H1 (cell line): ENCODE measurements around the gene BRPF3. TPM values are rescaled to one million over a fixed set of nuclear protein-coding genes. Genes with fewer than 3 reads are reported as not detected.

Experiments used
- CTCF ChIA-PET: fragments of 300-600 bp; sonication (Branson Sonifier 250); formaldehyde crosslinking; loops from one replicate; lab custom pipeline; 2021; ENCODE audit not compliant: partially characterized antibody; lab: Charles Lee
- POLR2A ChIA-PET: fragments of 300-600 bp; sonication (Branson Sonifier 250); formaldehyde crosslinking; loops from one replicate; lab custom pipeline; 2021; ENCODE audit warnings: inconsistent platforms; ENCODE audit not compliant: partially characterized antibody; lab: Charles Lee
- DNase-seq, 2 experiments: peaks; one replicate each; pipeline versions ENCODE4 v3.0.0 to v3.0.0-alpha.2; 2010 to 2022; ENCODE audit warnings: low spot score in 2 of 2, low read depth in 1 of 2, mixed read lengths in 1 of 2
- FAIRE-seq: peaks from 2 replicates; lab custom pipeline; 2011; peaks lifted over from hg19 to GRCh38; lab: Jason Lieb, UNC
- H2AFZ ChIP-seq: 2 replicates; pipeline ENCODE4 v1.8.1; 2012; ENCODE audit warnings: low read length, inconsistent platforms
- H2AK5ac ChIP-seq: 2 replicates; pipeline ENCODE4 v1.6.1; 2013; ENCODE audit warnings: low read depth, low read length
- H2BK120ac ChIP-seq: replicated peaks from 2 replicates; pipeline ENCODE3; 2013; ENCODE audit warnings: low read depth, low read length, inconsistent platforms
- H2BK12ac ChIP-seq: 2 replicates; pipeline ENCODE4 v1.6.1; 2013; ENCODE audit warnings: low read depth, low read length
- H2BK15ac ChIP-seq: 2 replicates; pipeline ENCODE4 v1.6.1; 2013; ENCODE audit warnings: low read length
- H2BK20ac ChIP-seq: 2 replicates; pipeline ENCODE4 v1.6.1; 2013; ENCODE audit warnings: low read length
- H2BK5ac ChIP-seq: 2 replicates; pipeline ENCODE4 v1.6.1; 2013; ENCODE audit warnings: low read depth, low read length
- H3K14ac ChIP-seq: 2 replicates; pipeline ENCODE4 v1.6.1; 2013; ENCODE audit warnings: inconsistent platforms; ENCODE audit not compliant: insufficient read length
- H3K18ac ChIP-seq: 2 replicates; pipeline ENCODE4 v1.6.1; 2013; ENCODE audit warnings: low read length; ENCODE audit errors: extremely low read depth
- H3K23ac ChIP-seq: 2 replicates; pipeline ENCODE4 v1.6.1; 2013; ENCODE audit warnings: inconsistent platforms; ENCODE audit not compliant: insufficient read length
- H3K23me2 ChIP-seq: 2 replicates; pipeline ENCODE4 v1.6.1; 2013; ENCODE audit warnings: low read depth, low read length
- H3K27ac ChIP-seq: 2 replicates; pipeline ENCODE4 v1.6.1; 2011; ENCODE audit warnings: low read depth, low read length, inconsistent platforms
- H3K27me3 ChIP-seq, 4 experiments: replicated peaks in 1 of 4; 1 replicate in 1 of 4; 2 replicates in 3 of 4; pipeline versions ENCODE4 v1.6.1 to v1.8.1; 2011 to 2013; ENCODE audit warnings: low read length in 3 of 4, mild to moderate bottlenecking in 3 of 4, inconsistent platforms in 2 of 4, mixed read lengths in 2 of 4, moderate library complexity in 1 of 4; ENCODE audit not compliant: control insufficient read depth in 3 of 4, insufficient read depth in 3 of 4; ENCODE audit errors: extremely low read depth in 1 of 4
- H3K36me3 ChIP-seq, 4 experiments: 2 replicates each; pipeline versions ENCODE4 v1.6.1 to v1.8.1; 2011 to 2013; ENCODE audit warnings: mild to moderate bottlenecking in 4 of 4, low read length in 3 of 4, moderate library complexity in 2 of 4, control low read depth in 1 of 4, inconsistent platforms in 1 of 4; ENCODE audit not compliant: insufficient read depth in 4 of 4, control insufficient read depth in 2 of 4
- H3K4ac ChIP-seq: replicated peaks from 2 replicates; pipeline ENCODE3; 2013; ENCODE audit warnings: low read length, low read depth, mixed read lengths, inconsistent platforms; ENCODE audit not compliant: insufficient read length
- H3K4me1 ChIP-seq, 4 experiments: replicated peaks in 1 of 4; 1 replicate in 1 of 4; 2 replicates in 3 of 4; pipeline versions ENCODE4 v1.6.1 to v1.8.1; 2011 to 2013; ENCODE audit warnings: low read length in 3 of 4, inconsistent platforms in 2 of 4, mixed read lengths in 1 of 4; ENCODE audit not compliant: insufficient read depth in 4 of 4, control insufficient read depth in 3 of 4
- H3K4me2 ChIP-seq, 2 experiments: 2 replicates each; pipeline versions ENCODE4 v1.6.1 to v1.8.1; 2011 to 2013; ENCODE audit warnings: low read depth in 2 of 2, low read length in 2 of 2, control low read depth in 1 of 2, inconsistent platforms in 1 of 2, mild to moderate bottlenecking in 1 of 2; ENCODE audit not compliant: insufficient read depth in 1 of 2
- H3K4me3 ChIP-seq, 4 experiments: fragments of 200-600, 300-600 bp in 1 of 4; sonication (generic), shearing (Covaris generic), sonication (Bioruptor Twin) in 1 of 4; 2 replicates each; pipeline versions ENCODE4 v1.5.1 to v1.8.1; 2011 to 2016; ENCODE audit warnings: low read length in 4 of 4, low read depth in 3 of 4, control low read depth in 2 of 4, inconsistent platforms in 2 of 4, mild to moderate bottlenecking in 2 of 4, mixed read lengths in 1 of 4, moderate library complexity in 1 of 4; ENCODE audit not compliant: insufficient read depth in 2 of 4; ENCODE audit errors: extremely low read depth in 1 of 4
- H3K56ac ChIP-seq: replicated peaks from 2 replicates; pipeline ENCODE3; 2013; ENCODE audit warnings: low read depth, mild to moderate bottlenecking, mixed read lengths, low read length, inconsistent platforms; ENCODE audit not compliant: insufficient read length
- H3K79me1 ChIP-seq: 2 replicates; pipeline ENCODE4 v1.6.1; 2013; ENCODE audit warnings: low read depth, low read length, control low read depth
- H3K79me2 ChIP-seq, 2 experiments: 2 replicates each; pipeline versions ENCODE4 v1.6.1 to v1.8.1; 2012 to 2013; ENCODE audit warnings: low read length in 2 of 2, mild to moderate bottlenecking in 2 of 2, inconsistent platforms in 1 of 2; ENCODE audit not compliant: insufficient read depth in 2 of 2, control insufficient read depth in 1 of 2
- H3K9ac ChIP-seq, 4 experiments: replicated peaks in 1 of 4; 1 replicate in 1 of 4; 2 replicates in 3 of 4; pipeline versions ENCODE4 v1.6.1 to v1.8.1; 2011 to 2013; ENCODE audit warnings: low read depth in 3 of 4, low read length in 3 of 4, control low read depth in 2 of 4, mild to moderate bottlenecking in 2 of 4, moderate library complexity in 2 of 4, inconsistent platforms in 1 of 4; ENCODE audit errors: extremely low read depth in 1 of 4
- H3K9me3 ChIP-seq, 2 experiments: 2 replicates each; pipeline versions ENCODE4 v1.6.1 to v1.8.1; 2012 to 2013; ENCODE audit warnings: mild to moderate bottlenecking in 2 of 2, moderate library complexity in 2 of 2, control low read depth in 1 of 2, inconsistent platforms in 1 of 2, low read depth in 1 of 2, low read length in 1 of 2, mixed read lengths in 1 of 2; ENCODE audit not compliant: insufficient read depth in 2 of 2
- H4K20me1 ChIP-seq, 2 experiments: replicated peaks in 1 of 2; 2 replicates each; pipeline versions ENCODE3 to v1.8.1; 2011 to 2013; ENCODE audit warnings: inconsistent platforms in 2 of 2, low read length in 2 of 2, mild to moderate bottlenecking in 1 of 2; ENCODE audit not compliant: insufficient read depth in 2 of 2, control insufficient read depth in 1 of 2
- H4K5ac ChIP-seq: 2 replicates; pipeline ENCODE4 v1.6.1; 2013; ENCODE audit warnings: low read length, low read depth, mixed read lengths, inconsistent platforms; ENCODE audit not compliant: insufficient read length
- H4K8ac ChIP-seq: 2 replicates; pipeline ENCODE4 v1.8.0; 2013; ENCODE audit warnings: mild to moderate bottlenecking, moderate library complexity, low read length, inconsistent platforms; ENCODE audit not compliant: insufficient read depth; ENCODE audit errors: extremely low read depth
- H4K91ac ChIP-seq: replicated peaks from 2 replicates; pipeline ENCODE3; 2013; ENCODE audit warnings: low read length, mixed read lengths, inconsistent platforms; ENCODE audit not compliant: insufficient read length
- ATF3 ChIP-seq: IDR thresholded peaks from 2 replicates; pipeline ENCODE4 v1.6.1; 2011; ENCODE audit warnings: low read depth, mild to moderate bottlenecking, low read length; ENCODE audit not compliant: insufficient read depth
- SIN3A ChIP-seq, 2 experiments: IDR thresholded peaks in 1 of 2; conservative IDR thresholded peaks in 1 of 2; 2 replicates each; pipeline ENCODE4 v1.6.1; 2011 to 2012; ENCODE audit warnings: low read length in 2 of 2, improper control_type of control experiment in 1 of 2, low read depth in 1 of 2, mild to moderate bottlenecking in 1 of 2
- WGBS, 2 experiments: shearing (Covaris generic) in 1 of 2; methylation state at CpG; one replicate each; pipeline versions ENCODE4 v1.1.6 to v1.1.7; 2013 to 2015; ENCODE audit warnings: low lambda C conversion rate in 2 of 2, mixed read lengths in 2 of 2, inconsistent platforms in 1 of 2, low coverage in 1 of 2, missing lambda C conversion rate in 1 of 2; ENCODE audit not compliant: insufficient replicate concordance in 2 of 2, insufficient coverage in 1 of 2, insufficient read length in 1 of 2; ENCODE audit errors: extremely low coverage in 1 of 2, missing lambda C conversion rate in 1 of 2; 5-methylcytosine and 5-hydroxymethylcytosine counted together
- polyA plus RNA-seq, 7 experiments: library from polyadenylated mRNA; depleted of rRNA in 3 of 7; stranded (reverse) in 5 of 7; unstranded in 2 of 7; fragments of >200 nt in 5 of 7; fragments of 200-250 nt in 2 of 7; gene quantifications; 1 replicate in 5 of 7; 2 replicates in 1 of 7; 4 replicates in 1 of 7; pipeline versions ENCODE4 v1.2.1 to v1.2.3, GENCODE V29; 2011 to 2013; ENCODE audit warnings: missing spikeins in 2 of 7, mixed read lengths in 2 of 7
- total RNA-seq: library from RNA; stranded (reverse); fragmentation: NEBNext Ultra II Directional; extraction: Animal tissue kit (Norgen Biotek cat#: 25700); gene quantifications from 2 replicates; pipeline ENCODE4 v1.2.1, GENCODE V29; 2021

The BRPF3 gene
- total and polyA plus RNA-seq, 2 of the 8 experiments (the other 6 are each of a cell fraction or from before 2014, with no cell fraction given) = 26.0 to 37.5 TPM

GRCh38 chr6:36265744-36266143 lies 69.2 kb downstream of the BRPF3 start:
- no peak overlapping the region for H3K18ac ChIP-seq
- no peaks in the 10 kb centered on the region for H3K79me2 ChIP-seq
- H3K4me3 ChIP-seq = no peak overlapping the region
- DNase-seq (no peak), FAIRE-seq (no peak)
- H4K20me1 ChIP-seq = no peaks in the 10 kb centered on the region
- no peak overlapping the region for H2BK120ac ChIP-seq
- no peak overlapping the region for H4K8ac ChIP-seq
- no peak overlapping the region for H3K27ac ChIP-seq
- no peak overlapping the region for H3K23ac ChIP-seq
- no peak for TF ChIP-seq SIN3A (conservative IDR thresholded peaks at IDR 0.05 in 1 of 2, IDR thresholded peaks at IDR 0.05 in 1 of 2; ENCODE audit: low read depth in 1 of 2, low read length in 2 of 2)
- TF ChIP-seq ATF3 = no peak
- H3K4ac ChIP-seq = no peak overlapping the region
- no peak overlapping the region for H2BK12ac ChIP-seq
- CTCF ChIA-PET = no interaction called here
- H3K9ac ChIP-seq = no peak overlapping the region
- H2BK20ac ChIP-seq = no peak overlapping the region
- H3K27me3 ChIP-seq = no peaks in the 10 kb centered on the region
- H3K4me2 ChIP-seq = no peak overlapping the region
- no peak overlapping the region for H3K14ac ChIP-seq
- H2BK15ac ChIP-seq = no peak overlapping the region
- no peaks in the 10 kb centered on the region for H3K79me1 ChIP-seq
- no peak overlapping the region for H2AFZ ChIP-seq
- H4K91ac ChIP-seq = no peak overlapping the region
- H3K36me3 ChIP-seq = no peaks in the 10 kb centered on the region
- H3K4me1 ChIP-seq = peaks cover 0 to 5% (median 1%) of the 10 kb centered on the region in 4 experiments; a peak in 2 of 7 replicates
- WGBS, 2 experiments = 79% methylated on average over 1 of the region's 1 CpG; no CpG with 5 or more reads in 1 of the 2 experiments
- H3K9me3 ChIP-seq = no peaks in the 10 kb centered on the region
- POLR2A ChIA-PET = interaction anchor here (2.4 kb wide), 1 partner anchor 20 kb away, joined by 6 read pairs; no protein-coding TSS in a partner anchor
- no peak overlapping the region for H2BK5ac ChIP-seq
- H3K56ac ChIP-seq = no peak overlapping the region
- no peaks in the 10 kb centered on the region for H3K23me2 ChIP-seq
- no peak overlapping the region for H2AK5ac ChIP-seq
- no peak overlapping the region for H4K5ac ChIP-seq
